Stimulated activated naive CD8-positive, alpha-beta T cell treated with anti-CD3 and anti-CD28 coated beads, Interleukin-15, Interleukin-2, amounts not matched to agents 100 U/mL and 50 U/mL, for 24 hours (primary cell): ENCODE data around the gene FNIP2.
"Not testable (repeated sequence)": the region's sequence is repeated elsewhere in the genome, so short reads cannot be mapped to it uniquely, and the experiment has no call there.

Experiments used
- ATAC-seq: fragments of 150-1000 bp; cut with Tn5 transposase; one replicate; pipeline ENCODE4 v1.10.0; 2021
- DNase-seq: peaks from one replicate; pipeline ENCODE4 v3.0.0; 2021

Gene FNIP2

DNA sequence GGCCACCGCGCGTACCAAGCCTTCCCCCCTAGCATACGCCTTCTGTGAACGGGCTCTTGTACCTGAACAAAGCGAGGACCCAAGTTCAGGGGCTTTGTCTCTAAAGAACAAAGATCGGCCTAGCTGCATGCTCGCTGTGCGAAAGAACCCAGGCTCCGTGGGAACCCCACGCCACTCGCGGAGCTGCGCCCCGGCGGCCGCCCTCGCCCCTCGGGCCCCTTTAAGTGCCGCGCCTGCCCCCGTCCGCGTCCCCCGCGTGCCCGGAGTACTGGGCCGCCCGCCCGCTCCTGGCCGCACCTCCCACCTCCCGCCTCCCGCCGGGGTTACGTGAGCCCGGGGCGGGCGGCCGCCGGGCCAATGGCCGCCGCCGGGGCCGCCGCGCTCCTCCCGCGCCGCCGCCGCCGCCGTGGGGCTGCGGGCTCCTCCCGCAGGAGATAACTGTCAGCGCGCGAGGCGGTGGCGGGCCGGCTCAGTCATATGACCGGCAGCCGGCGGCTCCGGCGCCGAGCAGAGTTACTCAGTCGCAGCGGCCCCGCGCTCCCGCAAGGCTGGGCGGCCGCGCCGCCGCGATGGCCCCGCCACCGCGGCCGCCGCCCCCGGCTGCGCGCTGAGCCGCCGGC, at the start of gene FNIP2:
Gene FNIP2, plus strand, starts transcription at position 472 of the 620 bp plus-strand sequence. CDS start 187 bp downstream, outside the sequence.
- peak; percentile 85 for ATAC-seq
- peak; percentile 74 for DNase-seq

DNA sequence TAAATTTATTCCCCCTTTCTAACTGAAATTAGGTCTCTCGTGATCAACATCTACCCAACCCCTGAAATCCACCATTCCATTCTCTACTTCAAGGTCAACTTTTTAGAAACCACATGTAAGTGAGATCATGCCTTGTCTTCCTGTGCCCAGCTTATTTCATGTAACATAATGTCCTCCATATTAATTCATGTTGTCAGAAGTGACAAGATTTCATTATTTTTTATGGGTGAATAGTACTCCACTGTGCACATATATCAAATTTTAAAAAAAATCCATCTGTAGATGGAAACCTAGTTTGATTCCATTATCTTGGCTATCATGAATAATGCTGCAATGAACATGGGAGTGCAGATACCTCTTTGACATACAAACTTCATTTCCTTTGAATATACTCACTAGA, 47.1 kb upstream of the FNIP2 start:
- DNase-seq: no peak
- ATAC-seq: no peak

DNA sequence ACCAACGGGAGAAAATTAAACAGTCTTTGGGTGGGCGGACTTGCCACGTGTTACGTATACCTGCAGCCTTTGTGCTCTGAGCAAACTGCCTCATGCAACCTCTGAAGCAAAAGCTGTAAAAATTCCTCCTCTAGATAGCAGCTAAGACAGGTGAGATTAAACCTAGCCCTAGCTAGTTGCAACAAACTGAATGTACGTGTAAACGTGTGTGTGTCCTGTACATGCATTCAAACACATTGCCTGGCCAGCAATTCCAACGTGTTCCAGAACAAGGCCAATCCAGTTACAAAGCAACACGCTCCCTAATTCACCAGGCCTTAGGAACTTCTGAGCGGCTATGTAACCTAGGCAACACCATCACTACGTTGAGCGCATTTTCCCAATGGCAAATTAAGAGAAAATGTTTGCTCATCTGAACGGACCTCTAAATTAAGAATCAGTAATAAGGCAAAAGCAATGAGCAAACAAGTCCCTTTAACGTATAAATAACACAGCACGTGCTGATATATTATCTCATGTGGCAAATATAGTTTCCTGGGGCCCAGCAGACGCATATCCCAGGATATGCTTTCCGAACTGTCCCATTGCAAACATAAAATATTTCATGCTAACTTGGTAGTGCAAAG, 46.4 kb upstream of the FNIP2 start:
- ATAC-seq: no peak
- DNase-seq: peak; percentile 9

- ATAC-seq: peak; percentile 93
- DNase-seq: peak; percentile 90
Measured at GRCh38 chr4:158722917-158723793, 45.7 kb upstream of the FNIP2 start, which contains the start of gene PPID. Gene PPID (minus strand): TSS chr4:158723396. CDS start chr4:158723288, 108 bp downstream.

- DNase-seq (no peak), ATAC-seq (no peak)
Measured at GRCh38 chr4:158724637-158725036, 44.2 kb upstream of the FNIP2 start.

GRCh38 chr4:158726633-158727032, 42.2 kb upstream of the FNIP2 start:
- DNase-seq (no peak), ATAC-seq (no peak)

- no peak for DNase-seq
- ATAC-seq: no peak
Measured at GRCh38 chr4:158728236-158728635, 40.6 kb upstream of the FNIP2 start.

GRCh38 chr4:158729716-158730559, 38.9 kb upstream of the FNIP2 start:
- peak; percentile 81 for ATAC-seq
- peak; percentile 43 for DNase-seq

GRCh38 chr4:158738866-158739265, 30.0 kb upstream of the FNIP2 start:
- ATAC-seq: no peak

DNA sequence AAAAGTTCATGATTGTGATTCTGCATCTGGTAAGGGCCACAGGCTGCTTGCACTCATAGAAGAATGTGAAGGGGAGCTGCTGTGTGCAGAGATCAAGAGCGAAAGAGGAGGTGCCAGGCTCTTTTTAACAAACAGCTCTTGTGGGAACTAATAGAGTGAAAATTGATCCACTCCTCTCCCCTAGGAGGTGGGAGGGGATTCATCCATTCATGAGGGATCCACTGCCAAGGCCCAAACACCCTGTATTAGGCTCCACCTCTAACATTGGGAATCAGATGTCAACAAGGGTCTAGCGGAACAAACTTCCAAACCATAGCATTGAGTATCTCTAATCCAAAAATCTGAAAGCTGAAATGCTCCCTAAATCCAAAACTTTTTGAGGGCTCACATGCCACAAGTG, 29.2 kb upstream of the FNIP2 start:
- ATAC-seq (no peak), DNase-seq (no peak)

More at GRCh38 chr4:158738866-158739265, 30.0 kb upstream of the FNIP2 start:
- DNase-seq: no peak

DNA sequence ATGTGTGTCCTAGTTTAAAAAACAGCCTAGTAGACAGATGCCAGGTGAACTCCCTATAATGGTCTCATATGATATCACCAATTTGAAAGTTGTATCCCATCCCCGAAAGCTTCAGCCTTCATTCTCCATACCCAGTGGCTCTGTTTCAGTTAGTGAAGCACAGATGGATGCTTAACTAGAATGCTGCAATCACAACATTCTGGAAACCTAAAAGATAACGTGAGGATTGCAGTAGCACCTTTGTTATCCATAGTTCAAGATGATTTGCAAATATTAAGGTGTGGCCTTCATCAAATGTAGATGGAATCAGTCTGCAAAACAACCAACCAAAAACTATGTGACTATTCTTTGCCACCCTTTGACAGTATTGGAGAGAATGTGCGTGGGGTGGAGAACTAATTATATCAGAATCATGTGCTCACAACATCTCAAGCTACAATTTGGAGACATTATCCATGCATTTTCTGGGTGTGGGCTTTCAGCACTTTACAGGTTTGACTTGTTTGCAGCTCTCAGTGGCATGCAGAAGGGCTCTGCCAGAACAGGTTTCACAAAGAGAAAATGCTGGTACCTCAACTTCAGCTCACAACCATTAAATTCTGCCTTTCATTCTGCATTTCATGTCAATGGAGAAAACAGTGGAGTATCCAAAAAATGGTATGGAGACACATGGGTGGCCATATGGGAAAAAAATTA, 27.4 kb upstream of the FNIP2 start:
- DNase-seq (no peak), ATAC-seq (no peak)

- ATAC-seq, DNase-seq: not testable (repeated sequence)
Measured at GRCh38 chr4:158746537-158746936, 22.3 kb upstream of the FNIP2 start.

DNA sequence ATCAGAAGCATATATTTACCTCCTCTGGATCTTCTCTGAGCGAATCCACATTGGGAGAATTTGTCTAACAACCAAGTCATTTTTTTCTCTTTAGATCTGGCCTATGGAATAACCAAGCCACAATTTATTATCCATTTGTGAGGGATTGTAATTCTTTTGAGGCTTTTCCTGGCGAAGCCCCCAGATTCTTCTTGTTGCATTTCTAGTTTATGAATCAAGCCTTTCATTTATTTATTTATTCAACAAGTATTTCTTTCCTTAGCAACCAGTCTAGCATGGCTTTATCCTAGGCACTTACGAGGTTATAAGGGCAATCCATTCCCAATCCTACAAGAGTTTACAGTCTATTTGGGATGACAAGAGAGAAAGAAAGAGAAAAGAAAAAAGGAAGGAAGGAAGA, 18.4 kb upstream of the FNIP2 start:
- DNase-seq (no peak), ATAC-seq (no peak)

DNA sequence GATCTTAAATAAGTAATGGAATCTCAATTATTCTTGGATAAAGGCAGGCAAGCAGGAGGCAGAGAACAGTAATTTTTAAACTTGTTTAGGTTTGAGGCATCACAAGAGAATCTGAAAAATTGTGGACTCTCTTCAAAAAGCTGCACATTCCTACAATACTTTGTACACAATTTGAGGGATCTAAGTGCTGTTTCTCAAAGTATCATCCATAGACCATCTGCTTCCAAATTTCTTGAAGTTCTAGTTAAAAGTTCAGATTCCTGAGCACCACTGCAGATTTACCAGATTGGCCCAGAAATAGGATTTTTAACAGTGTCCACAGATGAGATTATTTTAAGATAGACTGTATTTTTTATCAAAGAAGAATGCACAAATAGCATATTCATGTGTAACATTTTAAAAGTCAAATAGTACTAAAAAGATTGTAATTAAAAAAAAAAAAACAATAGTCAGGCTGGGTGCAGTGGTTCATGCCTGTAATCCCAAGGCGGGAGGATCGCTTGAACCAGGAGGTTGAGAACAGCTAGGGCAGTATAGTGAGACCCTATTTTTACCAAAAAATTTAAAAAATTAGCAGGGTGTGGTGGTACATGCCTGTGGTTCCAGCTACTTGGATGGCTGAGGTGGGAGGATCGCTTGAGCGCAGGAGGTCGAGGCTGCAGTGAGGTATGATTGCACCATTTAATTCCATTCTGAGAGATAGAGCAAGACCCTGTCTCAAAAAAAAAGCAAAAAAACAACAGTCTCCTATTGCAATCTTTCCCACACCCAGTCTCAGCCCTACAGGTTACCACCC, 14.2 kb upstream of the FNIP2 start:
- ATAC-seq (no peak), DNase-seq (no peak)

GRCh38 chr4:158755819-158756218, 13.0 kb upstream of the FNIP2 start:
- ATAC-seq, DNase-seq: not testable (repeated sequence)

- DNase-seq (no peak), ATAC-seq (no peak)
Measured at GRCh38 chr4:158756588-158756987, 12.2 kb upstream of the FNIP2 start.

DNA sequence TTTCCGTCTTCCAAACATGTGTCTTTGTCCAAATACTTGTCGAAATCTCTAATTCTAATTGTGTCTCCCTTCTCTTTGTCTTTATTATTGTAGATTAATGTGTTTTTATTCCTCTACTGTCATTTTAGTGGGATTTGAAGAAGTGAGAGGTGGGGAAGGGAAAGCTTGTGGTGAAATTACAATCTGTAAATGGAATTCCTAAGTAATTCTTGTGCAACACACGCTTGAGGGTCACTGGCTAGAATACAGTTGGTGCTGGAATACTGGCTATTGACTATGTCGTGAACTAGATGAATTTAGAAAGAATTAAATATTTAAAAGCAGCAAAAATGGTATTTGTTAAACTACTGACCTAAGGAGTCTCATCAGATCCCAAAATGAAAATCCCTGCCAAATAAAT, 10.7 kb upstream of the FNIP2 start:
- ATAC-seq (no peak), DNase-seq (no peak)

DNA sequence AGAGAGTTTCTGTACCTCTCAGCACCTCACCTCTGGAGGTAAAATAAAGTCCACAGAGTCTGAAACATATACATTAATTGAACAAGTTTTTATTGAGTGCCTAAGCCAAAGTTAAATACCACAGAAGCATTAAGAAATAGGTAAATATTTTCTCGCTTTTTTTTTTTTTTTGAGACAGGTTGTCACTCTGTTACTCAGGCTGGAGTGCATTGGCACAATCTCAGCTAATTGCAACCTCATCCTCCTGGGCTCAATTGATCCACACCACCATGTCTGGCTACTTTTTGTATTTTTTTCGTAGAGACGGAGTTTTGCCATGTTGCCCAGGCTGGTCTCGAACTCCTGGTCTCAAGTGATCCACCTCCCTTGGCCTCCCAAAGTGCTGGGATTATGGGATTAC, 10.1 kb upstream of the FNIP2 start:
- no peak for DNase-seq
- no peak for ATAC-seq

DNA sequence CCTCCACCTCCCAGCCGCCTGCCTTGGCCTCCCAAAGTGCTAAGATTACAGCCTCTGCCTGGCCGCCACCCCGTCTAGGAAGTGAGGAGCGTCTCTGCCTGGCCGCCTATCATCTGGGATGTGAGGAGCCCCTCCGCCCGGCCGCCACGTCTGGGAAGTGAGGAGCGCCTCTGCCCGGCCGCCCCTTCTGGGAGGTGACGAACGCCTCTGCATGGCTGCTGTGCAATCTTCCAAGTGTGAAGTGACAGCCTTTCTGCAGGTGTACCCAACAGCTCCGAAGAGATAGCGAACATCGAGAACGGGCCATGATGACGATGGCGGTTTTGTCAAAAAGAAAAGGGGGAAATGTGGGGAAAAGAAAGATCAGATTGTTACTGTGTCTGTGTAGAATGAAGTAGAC, 9.3 kb upstream of the FNIP2 start:
- DNase-seq, ATAC-seq: not testable (repeated sequence)

DNA sequence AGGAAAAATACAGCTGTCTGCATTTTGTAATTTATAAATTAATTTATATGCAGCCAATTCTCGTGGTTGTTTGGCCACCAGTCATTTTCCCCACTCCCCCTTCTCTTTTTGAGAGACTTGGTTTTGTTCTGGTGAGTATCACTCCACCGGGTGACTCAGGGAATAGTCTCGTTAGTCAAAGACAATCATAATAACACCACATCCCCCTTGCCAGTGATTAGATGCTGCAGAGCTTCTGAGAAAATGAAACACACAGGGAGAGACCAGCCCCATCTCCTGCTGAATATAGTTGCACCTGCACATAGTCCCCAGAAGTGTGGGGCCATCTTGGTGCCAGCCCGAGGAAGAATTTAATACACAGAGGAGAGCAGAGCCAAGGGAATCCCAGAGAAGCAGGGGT, 8.0 kb upstream of the FNIP2 start:
- peak; percentile 32 for ATAC-seq
- no peak for DNase-seq
